KOPT-K1 (cell line): ENCODE measurements around the gene CHST15.

Experiments
- H3K27ac ChIP-seq: fragments of 200-600 bp; sonication (generic); 2 replicates; pipeline ENCODE4 v1.5.1; 2016; ENCODE audit warnings: antibody characterized with exemption, mild to moderate bottlenecking, low read depth, low read length; ENCODE audit not compliant: poor library complexity, severe bottlenecking
- H3K36me3 ChIP-seq: fragments of 200-600 bp; sonication (generic); 2 replicates; pipeline ENCODE4 v1.5.1; 2017; ENCODE audit warnings: antibody characterized with exemption, mild to moderate bottlenecking, low read length, moderate library complexity; ENCODE audit not compliant: insufficient read depth
- H3K9me3 ChIP-seq: fragments of 200-600 bp; sonication (generic); 2 replicates; pipeline ENCODE4 v1.5.1; 2017; ENCODE audit warnings: antibody characterized with exemption, low read length, mild to moderate bottlenecking; ENCODE audit not compliant: insufficient read depth, poor library complexity, severe bottlenecking

The CHST15 gene

GRCh38 chr10:124008681-124009080 lies 84.7 kb downstream of the CHST15 start:
- peaks cover 12% of the 10 kb centered on the region for H3K9me3 ChIP-seq
- H3K27ac ChIP-seq: no peak overlapping the region
- H3K36me3 ChIP-seq: no peaks in the 10 kb centered on the region

- no peaks in the 10 kb centered on the region for H3K36me3 ChIP-seq
- H3K27ac ChIP-seq: no peak overlapping the region
- H3K9me3 ChIP-seq: peaks cover 7% of the 10 kb centered on the region
Measured at GRCh38 chr10:124008187-124008586, 85.2 kb downstream of the CHST15 start.

- Histone ChIP-seq H3K9me3 (peaks cover 3% of the 10 kb centered on the region), H3K36me3 (no peaks in the 10 kb centered on the region), H3K27ac (no peak overlapping the region)
Measured at GRCh38 chr10:124007773-124008145, 85.6 kb downstream of the CHST15 start.

- Histone ChIP-seq H3K9me3 (no peaks in the 10 kb centered on the region), H3K27ac (no peak overlapping the region), H3K36me3 (no peaks in the 10 kb centered on the region)
Measured at GRCh38 chr10:124007102-124007772, 86.2 kb downstream of the CHST15 start.

GRCh38 chr10:124006526-124006925 lies 86.9 kb downstream of the CHST15 start:
- no peaks in the 10 kb centered on the region for H3K9me3 ChIP-seq
- H3K36me3 ChIP-seq: no peaks in the 10 kb centered on the region
- H3K27ac ChIP-seq: no peak overlapping the region

GRCh38 chr10:124005991-124006392 lies 87.4 kb downstream of the CHST15 start:
- no peaks in the 10 kb centered on the region for H3K36me3 ChIP-seq
- no peaks in the 10 kb centered on the region for H3K9me3 ChIP-seq
- no peak overlapping the region for H3K27ac ChIP-seq

- Histone ChIP-seq H3K27ac (no peak overlapping the region), H3K9me3 (no peaks in the 10 kb centered on the region), H3K36me3 (no peaks in the 10 kb centered on the region)
Measured at GRCh38 chr10:124005091-124005490, 88.3 kb downstream of the CHST15 start.

- peak overlapping the region; percentile 22 for H3K27ac ChIP-seq
- H3K36me3 ChIP-seq: no peaks in the 10 kb centered on the region
- H3K9me3 ChIP-seq: no peaks in the 10 kb centered on the region
Measured at GRCh38 chr10:124004663-124005004, 88.8 kb downstream of the CHST15 start.

- H3K36me3 ChIP-seq: no peaks in the 10 kb centered on the region
- H3K27ac ChIP-seq: peak overlapping the region; percentile 22
- H3K9me3 ChIP-seq: no peaks in the 10 kb centered on the region
Measured at GRCh38 chr10:124003871-124004662, 89.3 kb downstream of the CHST15 start.

- Histone ChIP-seq H3K27ac (no peak overlapping the region), H3K9me3 (no peaks in the 10 kb centered on the region), H3K36me3 (no peaks in the 10 kb centered on the region)
Measured at GRCh38 chr10:124003481-124003870, 89.9 kb downstream of the CHST15 start.

- H3K27ac ChIP-seq: no peak overlapping the region
Measured at GRCh38 chr10:124003070-124003419, 90.4 kb downstream of the CHST15 start.

GRCh38 chr10:124002391-124003069 lies 90.9 kb downstream of the CHST15 start:
- H3K27ac ChIP-seq: no peak overlapping the region
- H3K9me3 ChIP-seq: no peaks in the 10 kb centered on the region
- H3K36me3 ChIP-seq: no peaks in the 10 kb centered on the region

More at GRCh38 chr10:124003070-124003419, 90.4 kb downstream of the CHST15 start:
- no peaks in the 10 kb centered on the region for H3K9me3 ChIP-seq
- no peaks in the 10 kb centered on the region for H3K36me3 ChIP-seq

GRCh38 chr10:124001391-124002148 lies 91.8 kb downstream of the CHST15 start:
- no peaks in the 10 kb centered on the region for H3K9me3 ChIP-seq
- H3K36me3 ChIP-seq: no peaks in the 10 kb centered on the region
- H3K27ac ChIP-seq: no peak overlapping the region

- Histone ChIP-seq H3K9me3 (no peaks in the 10 kb centered on the region), H3K27ac (no peak overlapping the region), H3K36me3 (no peaks in the 10 kb centered on the region)
Measured at GRCh38 chr10:124000792-124001201, 92.6 kb downstream of the CHST15 start.
